ENCODE results near the gene PTPRS. TPM values are rescaled to one million over a fixed set of nuclear protein-coding genes. Genes with fewer than 3 reads are reported as not detected.

The PTPRS gene
- total and polyA plus RNA-seq, 7 donors: 4.2 to 29.7 (median 11.4) TPM

DNA sequence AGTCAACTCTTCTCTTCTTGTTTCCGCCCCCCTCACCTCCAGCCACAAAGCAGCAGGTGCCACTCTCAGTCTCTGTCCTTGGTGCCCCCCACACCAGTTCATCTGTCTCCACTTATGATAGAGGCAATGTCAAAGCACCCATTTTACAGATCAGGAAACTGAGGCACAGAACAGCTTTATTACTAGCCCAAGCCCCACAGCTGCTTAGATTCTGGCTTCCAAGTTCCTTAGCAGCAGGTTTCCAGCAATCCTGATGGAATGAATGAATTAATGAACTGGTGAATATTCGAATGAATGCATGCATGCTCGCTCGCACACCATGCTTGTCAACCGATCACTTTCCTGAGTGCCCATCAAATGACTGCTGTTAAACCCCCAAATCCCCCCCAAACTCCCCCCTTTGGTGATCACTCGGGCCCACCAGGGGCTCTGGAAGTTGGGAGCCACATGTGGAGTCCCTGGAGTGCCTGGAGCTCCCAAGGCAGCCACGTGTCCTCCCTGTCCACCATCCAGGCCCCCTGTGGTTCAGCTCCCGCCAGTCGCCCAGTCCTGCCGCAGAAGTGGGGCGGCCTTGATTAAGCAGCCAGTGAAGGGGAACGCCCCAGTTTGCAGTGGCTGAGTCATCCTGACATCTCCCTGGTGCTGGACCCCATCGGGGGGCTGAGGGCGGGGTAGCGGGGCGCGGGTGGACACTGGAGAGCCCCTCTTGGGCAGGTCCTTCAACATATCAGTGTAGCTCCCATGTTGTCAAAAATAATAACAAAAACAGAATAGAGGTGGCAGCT is 6.8 kb downstream of the PTPRS start:
- Histone ChIP-seq H3K4me1 (no peaks in the 10 kb centered on the region), H3K27me3 (ENCODE audit: insufficient read depth in 3 of 3, low read length in 2 of 3) (peaks cover 0 to 68% (median 21%) of the 10 kb centered on the region in 3 donors), H3K27ac (no peak overlapping the region), H3K9me3 (no peaks in the 10 kb centered on the region), H3K4me3 (no peak overlapping the region), H3K36me3 (ENCODE audit: insufficient read depth in 1 of 2, low read depth in 1 of 2) (no peaks in the 10 kb centered on the region)
- ATAC-seq (no peak), DNase-seq (no peak)
- intact Hi-C loops (cut with DNase I): no loop called here
- WGBS, 3 donors: 85 to 91% (median 85%) methylated on average over 17 of the region's 17 CpGs
- TF ChIP-seq, protein P1, sequence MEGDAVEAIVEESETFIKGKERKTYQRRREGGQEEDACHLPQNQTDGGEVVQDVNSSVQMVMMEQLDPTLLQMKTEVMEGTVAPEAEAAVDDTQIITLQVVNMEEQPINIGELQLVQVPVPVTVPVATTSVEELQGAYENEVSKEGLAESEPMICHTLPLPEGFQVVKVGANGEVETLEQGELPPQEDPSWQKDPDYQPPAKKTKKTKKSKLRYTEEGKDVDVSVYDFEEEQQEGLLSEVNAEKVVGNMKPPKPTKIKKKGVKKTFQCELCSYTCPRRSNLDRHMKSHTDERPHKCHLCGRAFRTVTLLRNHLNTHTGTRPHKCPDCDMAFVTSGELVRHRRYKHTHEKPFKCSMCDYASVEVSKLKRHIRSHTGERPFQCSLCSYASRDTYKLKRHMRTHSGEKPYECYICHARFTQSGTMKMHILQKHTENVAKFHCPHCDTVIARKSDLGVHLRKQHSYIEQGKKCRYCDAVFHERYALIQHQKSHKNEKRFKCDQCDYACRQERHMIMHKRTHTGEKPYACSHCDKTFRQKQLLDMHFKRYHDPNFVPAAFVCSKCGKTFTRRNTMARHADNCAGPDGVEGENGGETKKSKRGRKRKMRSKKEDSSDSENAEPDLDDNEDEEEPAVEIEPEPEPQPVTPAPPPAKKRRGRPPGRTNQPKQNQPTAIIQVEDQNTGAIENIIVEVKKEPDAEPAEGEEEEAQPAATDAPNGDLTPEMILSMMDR (IDR thresholded peaks at IDR 0.05): no peak

DNA sequence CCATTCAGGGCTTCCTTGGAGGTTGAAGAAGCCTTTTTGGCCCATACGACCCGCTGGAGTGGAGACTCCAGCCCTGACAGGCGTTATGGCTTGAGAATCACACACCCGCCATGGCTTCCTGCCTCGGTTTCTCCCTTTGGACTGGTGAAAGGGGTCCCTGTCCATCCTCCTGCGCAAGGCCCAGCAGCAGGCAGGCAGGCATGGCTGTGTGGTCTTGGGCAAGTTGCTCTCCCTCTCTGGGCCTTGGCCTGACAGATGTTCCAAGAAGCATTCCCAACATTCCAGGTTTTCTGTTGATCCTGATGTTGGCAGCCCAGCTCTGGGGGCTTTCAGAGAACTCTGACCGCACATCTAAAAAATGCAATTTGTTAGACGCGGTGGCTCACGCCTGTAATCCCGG is 8.1 kb downstream of the PTPRS start:
- no peak overlapping the region for H3K27ac ChIP-seq
- no peaks in the 10 kb centered on the region for H3K4me1 ChIP-seq
- TF ChIP-seq, protein P1 (IDR thresholded peaks at IDR 0.05): no peak
- H3K4me3 ChIP-seq: no peak overlapping the region
- ATAC-seq: no peak
- peaks cover 0 to 56% (median 19%) of the 10 kb centered on the region in 3 donors for H3K27me3 ChIP-seq (ENCODE audit: insufficient read depth in 3 of 3, low read length in 2 of 3)
- 73 to 79% (median 76%) methylated on average over 11 of the region's 11 CpGs for WGBS, 3 donors
- no peak for DNase-seq
- H3K36me3 ChIP-seq (ENCODE audit: insufficient read depth in 1 of 2, low read depth in 1 of 2): no peaks in the 10 kb centered on the region
- intact Hi-C loops (cut with DNase I): no loop called here
- no peaks in the 10 kb centered on the region for H3K9me3 ChIP-seq

DNA sequence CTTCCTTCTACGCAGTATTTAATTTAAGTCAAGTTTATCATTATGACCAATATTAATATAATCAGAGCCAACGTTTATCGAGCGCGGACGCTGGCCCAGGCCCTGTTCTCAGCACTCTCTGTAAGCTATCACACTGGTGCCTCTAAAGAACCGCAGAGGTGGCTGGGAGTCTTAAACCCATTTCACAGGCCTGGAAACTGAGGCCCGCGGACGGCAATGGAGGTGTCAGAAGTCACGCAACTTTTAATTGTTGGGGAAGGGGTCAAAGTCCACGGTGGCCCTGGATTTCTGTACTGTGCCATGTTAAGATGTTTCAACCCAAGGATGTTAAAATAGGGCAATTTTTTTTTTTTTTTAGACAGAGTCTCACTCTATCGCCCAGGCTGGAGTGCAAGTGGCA is 8.8 kb downstream of the PTPRS start:
- intact Hi-C loops (cut with DNase I): no loop called here
- TF ChIP-seq, protein P1 (IDR thresholded peaks at IDR 0.05): no peak

DNA sequence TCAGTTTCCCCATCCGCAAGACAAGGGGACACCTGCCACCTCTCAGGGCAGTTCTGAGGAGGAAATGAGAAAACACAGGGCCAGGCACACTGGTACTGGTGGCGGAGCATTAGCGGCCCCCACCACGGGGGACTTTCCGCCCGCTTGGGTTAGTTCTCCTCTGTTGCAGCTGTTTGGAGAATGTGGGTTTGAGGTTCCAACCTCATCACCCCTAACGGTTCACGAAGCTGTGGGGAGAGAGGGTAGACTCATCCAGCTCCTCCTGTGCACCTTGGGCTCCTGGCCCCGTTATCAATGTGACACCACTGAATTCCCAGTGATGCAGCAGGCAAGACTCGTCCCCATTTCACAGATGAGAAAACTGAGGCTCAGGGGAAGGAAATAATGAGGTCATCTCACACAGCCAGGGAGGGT is 10.3 kb downstream of the PTPRS start:
- no peak for DNase-seq
- intact Hi-C loops (cut with DNase I): no loop called here

More for the DNA sequence above, 8.8 kb downstream of the PTPRS start:
- no peak for ATAC-seq
- Histone ChIP-seq H3K4me1 (no peaks in the 10 kb centered on the region), H3K9me3 (no peaks in the 10 kb centered on the region), H3K4me3 (no peak overlapping the region), H3K27me3 (ENCODE audit: insufficient read depth in 3 of 3, low read length in 2 of 3) (peaks cover 0 to 48% (median 16%) of the 10 kb centered on the region in 3 donors), H3K27ac (no peak overlapping the region), H3K36me3 (ENCODE audit: insufficient read depth in 1 of 2, low read depth in 1 of 2) (no peaks in the 10 kb centered on the region)
- 90 to 91% (median 90%) methylated on average over 13 of the region's 13 CpGs for WGBS, 3 donors
- no peak for DNase-seq

More for the DNA sequence above, 10.3 kb downstream of the PTPRS start:
- peaks cover 0 to 35% (median 12%) of the 10 kb centered on the region in 3 donors for H3K27me3 ChIP-seq (ENCODE audit: insufficient read depth in 3 of 3, low read length in 2 of 3)
- no peaks in the 10 kb centered on the region for H3K36me3 ChIP-seq (ENCODE audit: insufficient read depth in 1 of 2, low read depth in 1 of 2)
- H3K27ac ChIP-seq: no peak overlapping the region
- TF ChIP-seq, protein P1 (IDR thresholded peaks at IDR 0.05): no peak
- H3K4me1 ChIP-seq: no peaks in the 10 kb centered on the region
- WGBS, 3 donors: 78 to 84% (median 81%) methylated on average over 10 of the region's 10 CpGs
- no peak overlapping the region for H3K4me3 ChIP-seq
- no peaks in the 10 kb centered on the region for H3K9me3 ChIP-seq
- no peak for ATAC-seq

All from psoas muscle (tissue), 8 donors.